SK-N-SH (cell line): ENCODE results near the gene ABCC12. TPM values are rescaled to one million over a fixed set of nuclear protein-coding genes. Genes with fewer than 3 reads are reported as not detected.

ENCODE experiments used
- CTCF ChIA-PET: fragments of 300-600, 350-600 bp; formaldehyde crosslinking; extraction: SDS; loops from one replicate; lab custom pipeline; 2021; lab: Yijun Ruan, JAX
- POLR2A ChIA-PET: fragments of 350-600 bp; sonication (Branson Sonifier 250); formaldehyde crosslinking; extraction: SDS; loops from one replicate; lab custom pipeline; 2020; ENCODE audit warnings: antibody characterized with exemption, inconsistent platforms; lab: Yijun Ruan, JAX
- DNase-seq: peaks from one replicate; pipeline ENCODE4 v3.0.0; 2012
- H2AFZ ChIP-seq: fragments of 200-600 bp; sonication (generic); 2 replicates; pipeline ENCODE4 v1.8.1; 2016; ENCODE audit warnings: antibody characterized with exemption, mild to moderate bottlenecking, low read depth
- H3F3A ChIP-seq: fragments of 200-600 bp; sonication (generic); replicated peaks from 2 replicates; pipeline ENCODE3; 2016; ENCODE audit warnings: antibody characterized with exemption, mild to moderate bottlenecking; ENCODE audit not compliant: insufficient read depth
- H3K27ac ChIP-seq, 2 experiments: fragments of 200-500 bp in 1 of 2; fragments of 200-600 bp in 1 of 2; sonication (Bioruptor generic) in 1 of 2; sonication (generic), shearing (Covaris generic) in 1 of 2; 2 replicates each; pipeline versions ENCODE4 v1.5.1 to v1.6.1; 2014 to 2016; ENCODE audit warnings: low read depth in 2 of 2, inconsistent platforms in 1 of 2, low read length in 1 of 2, mild to moderate bottlenecking in 1 of 2, mixed read lengths in 1 of 2
- H3K27me3 ChIP-seq: fragments of 200-600 bp; sonication (generic), shearing (Covaris generic); 2 replicates; pipeline ENCODE4 v1.6.1; 2016; ENCODE audit warnings: mixed run types; ENCODE audit not compliant: insufficient read depth
- H3K36me3 ChIP-seq, 2 experiments: fragments of 200-500 bp in 1 of 2; fragments of 200-600 bp in 1 of 2; sonication (Bioruptor generic) in 1 of 2; sonication (generic) in 1 of 2; replicated peaks in 1 of 2; 2 replicates each; pipeline versions ENCODE3 to v1.5.1; 2014 to 2016; ENCODE audit warnings: low read length in 1 of 2, mild to moderate bottlenecking in 1 of 2; ENCODE audit not compliant: insufficient read depth in 2 of 2, control insufficient read depth in 1 of 2
- H3K4me1 ChIP-seq, 2 experiments: fragments of 200-500 bp in 1 of 2; fragments of 200-600 bp in 1 of 2; sonication (Bioruptor generic) in 1 of 2; sonication (generic), shearing (Covaris generic) in 1 of 2; 2 replicates each; pipeline versions ENCODE4 v1.5.1 to v1.6.1; 2014 to 2016; ENCODE audit warnings: low read depth in 1 of 2, low read length in 1 of 2, mixed run types in 1 of 2; ENCODE audit not compliant: insufficient read depth in 2 of 2, control insufficient read depth in 1 of 2
- H3K4me2 ChIP-seq: fragments of 200-600 bp; sonication (generic), shearing (Covaris generic); 2 replicates; pipeline ENCODE4 v1.6.1; 2017; ENCODE audit warnings: mixed run types
- H3K4me3 ChIP-seq, 2 experiments: fragments of 200-500 bp in 1 of 2; fragments of 200-600 bp in 1 of 2; sonication (Bioruptor generic) in 1 of 2; sonication (generic), shearing (Covaris generic) in 1 of 2; 2 replicates each; pipeline versions ENCODE4 v1.5.1 to v1.8.1; 2014 to 2016; ENCODE audit warnings: low read depth in 2 of 2, inconsistent platforms in 1 of 2, low read length in 1 of 2, mild to moderate bottlenecking in 1 of 2, mixed read lengths in 1 of 2, moderate library complexity in 1 of 2
- H3K79me2 ChIP-seq: fragments of 200-600 bp; sonication (generic); 2 replicates; pipeline ENCODE4 v1.8.1; 2017; ENCODE audit warnings: mild to moderate bottlenecking; ENCODE audit not compliant: insufficient read depth
- H3K9ac ChIP-seq: fragments of 200-600 bp; sonication (generic); 2 replicates; pipeline ENCODE4 v1.6.1; 2017; ENCODE audit warnings: mixed run types
- H3K9me2 ChIP-seq: fragments of 200-600 bp; sonication (generic); 2 replicates; pipeline ENCODE4 v1.6.1; 2017; ENCODE audit warnings: mixed run types
- H3K9me3 ChIP-seq: fragments of 200-600 bp; sonication (generic); 2 replicates; pipeline ENCODE4 v1.6.1; 2017; ENCODE audit warnings: mixed run types, mild to moderate bottlenecking, moderate library complexity
- H4K20me1 ChIP-seq: fragments of 200-600 bp; sonication (generic); 2 replicates; pipeline ENCODE4 v1.6.1; 2017; ENCODE audit warnings: mild to moderate bottlenecking, mixed run types; ENCODE audit not compliant: insufficient read depth
- CHD2 ChIP-seq: fragments of 150-350 bp; IDR thresholded peaks from 2 replicates; pipeline ENCODE4 v1.6.1; 2018; ENCODE audit warnings: low read length; ENCODE audit not compliant: partially characterized antibody
- EP300 ChIP-seq, 2 experiments: IDR thresholded peaks; 2 replicates each; pipeline versions ENCODE4 v1.4.0 to v1.6.1; 2012; ENCODE audit warnings: borderline replicate concordance in 1 of 2, low read depth in 1 of 2, low read length in 1 of 2
- FOXJ3 ChIP-seq: sonication (generic); formaldehyde crosslinking; IDR thresholded peaks from 2 replicates; pipeline ENCODE4 v1.5.1; 2020; ENCODE audit warnings: mild to moderate bottlenecking, missing genetic modification reagents
- FOXM1 ChIP-seq: IDR thresholded peaks from 2 replicates; pipeline ENCODE4 v1.4.0; 2012; ENCODE audit warnings: low read depth, mild to moderate bottlenecking
- GATA2 ChIP-seq: sonication (generic); formaldehyde crosslinking; IDR thresholded peaks from 2 replicates; pipeline ENCODE4 v1.5.0; 2020; ENCODE audit warnings: mild to moderate bottlenecking, missing genetic modification reagents
- MEF2A ChIP-seq: IDR thresholded peaks from 2 replicates; pipeline ENCODE4 v1.4.0; 2012; ENCODE audit warnings: low read depth, borderline replicate concordance
- NFIC ChIP-seq: IDR thresholded peaks from 2 replicates; pipeline ENCODE4 v1.4.0; 2012; ENCODE audit warnings: borderline replicate concordance
- RAD21 ChIP-seq: IDR thresholded peaks from 2 replicates; pipeline ENCODE4 v1.6.1; 2012; ENCODE audit warnings: mild to moderate bottlenecking, low read length
- RFX5 ChIP-seq: IDR thresholded peaks from 2 replicates; pipeline ENCODE4 v1.6.1; 2012; ENCODE audit warnings: mild to moderate bottlenecking, improper control_type of control experiment, low read length
- SIN3A ChIP-seq: IDR thresholded peaks from 2 replicates; pipeline ENCODE4 v1.6.1; 2012; ENCODE audit warnings: low read depth, mild to moderate bottlenecking, low read length, moderate library complexity, borderline replicate concordance
- TEAD4 ChIP-seq: IDR thresholded peaks from 2 replicates; pipeline ENCODE4 v1.4.0; 2012; ENCODE audit warnings: mild to moderate bottlenecking, borderline replicate concordance; ENCODE audit not compliant: insufficient read depth
- YY1 ChIP-seq: IDR thresholded peaks from 2 replicates; pipeline ENCODE4 v1.4.0; 2012; ENCODE audit warnings: low read depth, mild to moderate bottlenecking
- WGBS: methylation state at CpG from one replicate; pipeline ENCODE4 v1.1.6; 2017; ENCODE audit warnings: low lambda C conversion rate; 5-methylcytosine and 5-hydroxymethylcytosine counted together
- polyA plus RNA-seq, 3 experiments: library from polyadenylated mRNA; depleted of rRNA; stranded (reverse); fragments of >200 nt; gene quantifications; 2 replicates each; pipeline ENCODE4 v1.2.3, GENCODE V29; 2012
- TF ChIP-seq, protein P1 (sequence below): IDR thresholded peaks from 2 replicates; pipeline ENCODE4 v1.4.0; 2012; ENCODE audit warnings: low read depth

ABCC12 gene
- polyA plus RNA-seq, 1 of the 3 experiments (the other 2 are of a cell fraction) = not detected

DNA sequence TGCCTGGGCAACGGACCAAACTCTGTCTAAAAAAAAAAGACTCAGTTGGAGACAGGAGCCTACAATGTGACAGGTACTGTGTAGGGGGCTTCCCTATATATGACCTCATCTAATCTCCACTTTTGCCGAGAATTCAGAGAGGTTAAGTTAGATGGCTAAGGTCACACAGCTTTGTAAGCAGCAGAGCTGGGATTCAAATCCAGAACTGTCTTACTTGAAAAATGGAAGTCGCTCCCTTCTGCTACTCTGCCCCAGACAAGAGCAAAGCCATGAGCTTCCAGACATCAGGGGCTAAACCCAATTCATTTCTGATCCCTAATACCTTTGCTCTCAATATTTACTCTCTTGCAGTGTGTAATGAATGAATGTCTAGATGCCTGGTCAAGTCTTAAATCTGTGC lies 41.5 kb upstream of the ABCC12 start:
- no peak for DNase-seq
- no peak for TF ChIP-seq EP300 (IDR thresholded peaks at IDR 0.05; ENCODE audit: borderline replicate concordance in 1 of 2, low read depth in 1 of 2, low read length in 1 of 2)
- TF ChIP-seq, protein P1, sequence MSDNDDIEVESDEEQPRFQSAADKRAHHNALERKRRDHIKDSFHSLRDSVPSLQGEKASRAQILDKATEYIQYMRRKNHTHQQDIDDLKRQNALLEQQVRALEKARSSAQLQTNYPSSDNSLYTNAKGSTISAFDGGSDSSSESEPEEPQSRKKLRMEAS = no peak
- TF ChIP-seq SIN3A = no peak
- no peak for TF ChIP-seq TEAD4
- TF ChIP-seq RFX5 = no peak
- no peak for TF ChIP-seq FOXM1
- no peak for TF ChIP-seq MEF2A
- H3K4me3 ChIP-seq = no peak overlapping the region
- POLR2A ChIA-PET = no interaction called here
- H3K9ac ChIP-seq = no peak overlapping the region
- H3K79me2 ChIP-seq = no peaks in the 10 kb centered on the region
- no peak overlapping the region for H2AFZ ChIP-seq
- H3K27me3 ChIP-seq = no peaks in the 10 kb centered on the region
- H3F3A ChIP-seq = no peaks in the 10 kb centered on the region
- CTCF ChIA-PET = no interaction called here
- no peaks in the 10 kb centered on the region for H3K4me1 ChIP-seq
- H4K20me1 ChIP-seq = no peaks in the 10 kb centered on the region
- no peak overlapping the region for H3K4me2 ChIP-seq
- WGBS = 58% methylated on average over 3 of the region's 3 CpGs
- H3K9me3 ChIP-seq = no peaks in the 10 kb centered on the region
- H3K27ac ChIP-seq = no peak overlapping the region
- no peaks in the 10 kb centered on the region for H3K36me3 ChIP-seq
- no peaks in the 10 kb centered on the region for H3K9me2 ChIP-seq

DNA sequence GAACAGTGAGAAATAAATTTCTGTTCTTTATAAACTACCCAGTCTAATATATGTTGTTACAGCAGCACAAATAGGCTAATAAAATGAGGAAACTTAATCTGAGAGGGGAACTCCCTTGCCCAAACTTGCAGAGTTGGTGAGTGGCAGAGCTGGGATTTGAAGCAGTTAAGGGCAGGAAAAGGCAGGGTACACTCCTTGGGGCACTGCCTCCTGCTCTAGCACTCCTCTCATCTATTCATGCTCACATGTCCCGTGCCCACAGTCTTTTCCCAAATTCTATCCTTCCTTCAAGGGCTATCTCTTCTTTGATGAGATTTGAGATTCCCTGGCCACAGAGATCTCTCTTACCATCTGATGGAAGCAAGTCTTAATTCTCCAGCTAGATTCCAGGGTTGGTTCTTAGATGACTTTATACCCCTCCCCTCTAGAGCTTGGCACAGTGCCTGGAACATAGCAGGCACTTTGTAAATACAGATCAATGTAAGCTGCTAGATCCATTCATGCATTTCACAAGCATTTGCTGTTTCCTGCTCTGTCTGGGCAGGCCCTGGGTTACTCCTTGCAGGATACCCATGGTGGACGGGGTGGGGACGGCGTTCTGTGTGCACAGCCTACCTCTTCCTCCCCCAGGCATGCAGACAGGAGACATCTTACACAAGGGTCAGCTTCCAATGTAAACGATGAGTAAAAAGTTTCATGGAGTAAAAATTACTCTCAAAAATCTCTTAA lies 39.2 kb upstream of the ABCC12 start:
- TF ChIP-seq RAD21 (no peak), FOXJ3 (CRISPR knock-in tag) (no peak), GATA2 (CRISPR knock-in tag) (no peak), NFIC (no peak)
- TF ChIP-seq, all 33 proteins: peak for 0
- 32% methylated on average over 5 of the region's 5 CpGs for WGBS
- H2AFZ ChIP-seq = no peak overlapping the region
- no peaks in the 10 kb centered on the region for H3K4me1 ChIP-seq
- H3K79me2 ChIP-seq = no peaks in the 10 kb centered on the region
- POLR2A ChIA-PET = no interaction called here
- H3F3A ChIP-seq = no peaks in the 10 kb centered on the region
- H3K27me3 ChIP-seq = no peaks in the 10 kb centered on the region
- DNase-seq = no peak
- no peak overlapping the region for H3K9ac ChIP-seq
- no peaks in the 10 kb centered on the region for H3K9me2 ChIP-seq
- no peaks in the 10 kb centered on the region for H4K20me1 ChIP-seq
- H3K36me3 ChIP-seq = no peaks in the 10 kb centered on the region
- H3K9me3 ChIP-seq = no peaks in the 10 kb centered on the region
- no peak overlapping the region for H3K4me3 ChIP-seq
- H3K4me2 ChIP-seq = no peak overlapping the region
- no peak overlapping the region for H3K27ac ChIP-seq
- CTCF ChIA-PET = no interaction called here

DNA sequence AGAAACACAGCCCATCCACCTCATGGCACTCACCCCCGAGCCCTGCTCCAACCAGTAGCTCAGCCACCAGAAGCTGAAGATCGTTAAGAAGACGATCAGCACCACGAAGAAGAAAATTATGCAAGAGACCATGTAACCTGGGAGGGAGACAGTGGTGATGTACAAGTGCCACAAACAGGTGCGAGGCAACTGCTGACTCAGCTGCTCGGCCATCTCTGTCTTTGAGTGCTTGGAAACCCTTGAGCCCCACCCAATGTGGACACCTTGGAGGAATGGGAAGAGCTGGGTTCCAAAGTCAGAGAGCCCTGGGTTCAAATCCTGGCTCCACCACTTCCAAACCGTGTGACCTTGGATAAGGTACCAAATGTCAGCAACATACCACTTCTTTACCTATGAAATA lies 38.1 kb upstream of the ABCC12 start:
- H3K79me2 ChIP-seq = no peaks in the 10 kb centered on the region
- H3K27me3 ChIP-seq = no peaks in the 10 kb centered on the region
- H3K27ac ChIP-seq = no peak overlapping the region
- H3K9me3 ChIP-seq = no peaks in the 10 kb centered on the region
- no peak overlapping the region for H3K4me2 ChIP-seq
- no peaks in the 10 kb centered on the region for H3K36me3 ChIP-seq
- H3F3A ChIP-seq = no peaks in the 10 kb centered on the region
- no peaks in the 10 kb centered on the region for H3K4me1 ChIP-seq
- no peaks in the 10 kb centered on the region for H4K20me1 ChIP-seq
- DNase-seq = no peak
- WGBS = 40% methylated on average over 7 of the region's 7 CpGs
- no peak overlapping the region for H2AFZ ChIP-seq
- ChIA-PET POLR2A (no interaction called here), CTCF (interaction anchor here (0.6 to 1.4 kb wide), 3 partner anchors 12 to 1050 kb away, joined by 3 to 5 read pairs (median 5); partner anchors contain the start of gene NETO2)
- TF ChIP-seq YY1 (no peak), NFIC (no peak), MEF2A (no peak), GATA2 (CRISPR knock-in tag) (no peak), CHD2 (no peak)
- TF ChIP-seq, protein P1 = no peak
- no peaks in the 10 kb centered on the region for H3K9me2 ChIP-seq
- no peak overlapping the region for H3K9ac ChIP-seq
- no peak overlapping the region for H3K4me3 ChIP-seq
